ENCODE data around the gene PTPN11.

Gene PTPN11

DNA sequence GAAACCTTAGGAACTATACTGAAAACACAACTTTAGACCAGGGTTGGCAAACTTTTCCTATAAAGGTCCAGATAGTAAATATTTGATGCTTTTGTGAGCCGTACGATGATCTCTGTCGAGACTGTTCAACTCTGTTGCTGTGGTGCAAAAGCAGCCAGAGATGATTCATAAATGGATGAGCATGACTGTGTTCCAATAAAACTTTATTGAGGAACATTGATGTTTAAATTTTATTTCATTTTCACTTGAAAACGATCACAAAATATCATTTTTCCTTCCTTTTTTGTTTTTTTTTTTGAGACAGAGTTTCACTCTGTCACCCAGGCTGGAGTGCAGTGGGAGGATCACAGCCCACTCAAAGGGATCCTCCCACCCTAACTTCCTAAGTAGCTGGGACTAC is 105.5 kb downstream of the PTPN11 start:
- Histone ChIP-seq H3K36me3 (replicated peaks; ENCODE audit: insufficient read depth, low read length) (no peaks in the 10 kb centered on the region), H3K9me2 (replicated peaks; ENCODE audit: insufficient read depth, low read length) (no peaks in the 10 kb centered on the region), H3K4me3 (ENCODE audit: low read length) (no peak overlapping the region), H3K27ac (ENCODE audit: low read length) (no peak overlapping the region), H3K4me2 (ENCODE audit: low read depth, low read length) (no peak overlapping the region), H3K4me1 (ENCODE audit: low read length) (no peaks in the 10 kb centered on the region), H3F3A (ENCODE audit: insufficient read depth, low read length) (no peaks in the 10 kb centered on the region), H3K79me2 (ENCODE audit: low read length) (no peaks in the 10 kb centered on the region), H3K27me3 (replicated peaks; ENCODE audit: insufficient read depth, low read length) (peaks cover 3% of the 10 kb centered on the region; the same call in 1 of the 2 replicates), H3K9me3 (replicated peaks; ENCODE audit: insufficient read depth, low read length) (no peaks in the 10 kb centered on the region), H2AFZ (ENCODE audit: low read length) (no peak overlapping the region), H3K9ac (ENCODE audit: low read length) (no peak overlapping the region), H4K20me1 (ENCODE audit: insufficient read depth, low read length) (no peaks in the 10 kb centered on the region)
- TF ChIP-seq, protein P1, sequence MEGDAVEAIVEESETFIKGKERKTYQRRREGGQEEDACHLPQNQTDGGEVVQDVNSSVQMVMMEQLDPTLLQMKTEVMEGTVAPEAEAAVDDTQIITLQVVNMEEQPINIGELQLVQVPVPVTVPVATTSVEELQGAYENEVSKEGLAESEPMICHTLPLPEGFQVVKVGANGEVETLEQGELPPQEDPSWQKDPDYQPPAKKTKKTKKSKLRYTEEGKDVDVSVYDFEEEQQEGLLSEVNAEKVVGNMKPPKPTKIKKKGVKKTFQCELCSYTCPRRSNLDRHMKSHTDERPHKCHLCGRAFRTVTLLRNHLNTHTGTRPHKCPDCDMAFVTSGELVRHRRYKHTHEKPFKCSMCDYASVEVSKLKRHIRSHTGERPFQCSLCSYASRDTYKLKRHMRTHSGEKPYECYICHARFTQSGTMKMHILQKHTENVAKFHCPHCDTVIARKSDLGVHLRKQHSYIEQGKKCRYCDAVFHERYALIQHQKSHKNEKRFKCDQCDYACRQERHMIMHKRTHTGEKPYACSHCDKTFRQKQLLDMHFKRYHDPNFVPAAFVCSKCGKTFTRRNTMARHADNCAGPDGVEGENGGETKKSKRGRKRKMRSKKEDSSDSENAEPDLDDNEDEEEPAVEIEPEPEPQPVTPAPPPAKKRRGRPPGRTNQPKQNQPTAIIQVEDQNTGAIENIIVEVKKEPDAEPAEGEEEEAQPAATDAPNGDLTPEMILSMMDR (IDR thresholded peaks at IDR 0.05; ENCODE audit: low read length): no peak
- no peak for TF ChIP-seq EZH2phosphoT487 (IDR thresholded peaks at IDR 0.05; ENCODE audit: low read length)
- TF ChIP-seq EZH2 (optimal IDR thresholded peaks at IDR 0.05; ENCODE audit: low read depth, low read length): no peak
- DNase-seq: no peak

DNA sequence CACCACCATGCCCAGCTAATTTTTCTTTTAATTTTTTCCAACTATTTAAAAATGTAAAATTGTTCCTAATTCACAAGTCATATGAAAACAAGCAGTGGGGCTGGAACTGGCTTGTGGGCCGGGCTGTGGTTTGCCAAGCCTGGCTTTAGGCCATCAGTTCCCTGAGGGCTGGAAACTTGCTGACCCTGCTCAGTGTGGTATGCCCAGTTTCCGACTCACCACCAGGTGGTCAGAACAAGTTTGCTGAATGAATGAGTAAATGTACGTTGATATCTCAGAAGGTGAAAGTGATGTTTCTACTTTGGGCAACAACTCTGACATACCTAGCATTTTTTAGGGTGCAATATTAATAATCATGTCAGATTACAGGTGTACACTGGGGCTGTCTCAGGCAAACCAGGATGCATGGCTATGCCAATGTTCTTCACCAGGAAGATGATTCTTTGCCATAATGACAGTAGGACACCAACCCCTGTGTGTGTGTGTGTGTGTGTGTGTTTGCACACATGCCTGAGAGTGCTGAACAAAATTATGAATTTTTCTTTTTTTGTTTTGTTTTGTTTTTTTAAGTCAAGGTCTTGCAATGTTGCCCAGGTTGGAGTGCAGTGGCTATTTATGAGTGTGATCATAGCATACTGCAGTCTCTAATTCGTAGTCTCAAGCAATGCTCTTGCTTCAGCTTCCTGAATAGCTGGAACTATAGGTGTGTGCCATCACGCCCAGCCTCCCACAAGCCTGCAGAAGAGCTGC is 106.1 kb downstream of the PTPN11 start:
- Histone ChIP-seq H3K4me1 (ENCODE audit: low read length) (no peaks in the 10 kb centered on the region), H3K9ac (ENCODE audit: low read length) (no peak overlapping the region), H3K36me3 (replicated peaks; ENCODE audit: insufficient read depth, low read length) (no peaks in the 10 kb centered on the region), H3K9me3 (replicated peaks; ENCODE audit: insufficient read depth, low read length) (no peaks in the 10 kb centered on the region), H3K27me3 (replicated peaks; ENCODE audit: insufficient read depth, low read length) (peaks cover 3% of the 10 kb centered on the region; the same call in 1 of the 2 replicates), H3K4me2 (ENCODE audit: low read depth, low read length) (no peak overlapping the region), H3K27ac (ENCODE audit: low read length) (no peak overlapping the region), H3K4me3 (ENCODE audit: low read length) (no peak overlapping the region), H4K20me1 (ENCODE audit: insufficient read depth, low read length) (no peaks in the 10 kb centered on the region), H3F3A (ENCODE audit: insufficient read depth, low read length) (no peaks in the 10 kb centered on the region), H2AFZ (ENCODE audit: low read length) (no peak overlapping the region), H3K9me2 (replicated peaks; ENCODE audit: insufficient read depth, low read length) (no peaks in the 10 kb centered on the region), H3K79me2 (ENCODE audit: low read length) (no peaks in the 10 kb centered on the region)
- TF ChIP-seq EZH2phosphoT487 (IDR thresholded peaks at IDR 0.05; ENCODE audit: low read length): no peak
- TF ChIP-seq, protein P1 (IDR thresholded peaks at IDR 0.05; ENCODE audit: low read length): no peak; the same call in 1 of the 2 replicates
- no peak for TF ChIP-seq EZH2 (optimal IDR thresholded peaks at IDR 0.05; ENCODE audit: low read depth, low read length)
- peak; percentile 78 for DNase-seq

DNA sequence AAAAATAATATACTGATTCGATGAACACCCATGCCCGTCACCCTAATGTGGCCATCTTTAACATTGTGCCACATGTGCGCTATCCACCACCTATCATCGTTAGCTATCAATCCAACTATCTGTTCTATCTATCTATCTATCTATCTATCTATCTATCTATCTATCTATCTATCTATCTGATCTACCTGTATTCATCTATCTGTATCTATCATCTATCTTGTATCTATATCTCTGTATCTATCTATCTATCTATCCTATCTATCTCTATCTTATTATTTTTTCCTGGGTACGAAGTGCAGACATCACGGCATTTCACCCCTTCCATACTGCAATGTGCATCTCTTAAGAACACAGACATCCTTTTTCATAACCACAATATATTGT is 106.7 kb downstream of the PTPN11 start:
- TF ChIP-seq, protein P1 (IDR thresholded peaks at IDR 0.05; ENCODE audit: low read length): no peak
- no peak for TF ChIP-seq EZH2phosphoT487 (IDR thresholded peaks at IDR 0.05; ENCODE audit: low read length)
- no peak for TF ChIP-seq EZH2 (optimal IDR thresholded peaks at IDR 0.05; ENCODE audit: low read depth, low read length)
- Histone ChIP-seq H3K36me3 (replicated peaks; ENCODE audit: insufficient read depth, low read length) (no peaks in the 10 kb centered on the region), H4K20me1 (ENCODE audit: insufficient read depth, low read length) (no peaks in the 10 kb centered on the region)

More for the DNA sequence above, 106.7 kb downstream of the PTPN11 start:
- Histone ChIP-seq H3K4me1 (ENCODE audit: low read length) (no peaks in the 10 kb centered on the region), H3K9me3 (replicated peaks; ENCODE audit: insufficient read depth, low read length) (no peaks in the 10 kb centered on the region), H3K4me2 (ENCODE audit: low read depth, low read length) (no peak overlapping the region), H3F3A (ENCODE audit: insufficient read depth, low read length) (no peaks in the 10 kb centered on the region), H3K9ac (ENCODE audit: low read length) (no peak overlapping the region), H3K27ac (ENCODE audit: low read length) (no peak overlapping the region), H2AFZ (ENCODE audit: low read length) (no peak overlapping the region), H3K4me3 (ENCODE audit: low read length) (no peak overlapping the region), H3K9me2 (replicated peaks; ENCODE audit: insufficient read depth, low read length) (no peaks in the 10 kb centered on the region), H3K79me2 (ENCODE audit: low read length) (no peaks in the 10 kb centered on the region), H3K27me3 (replicated peaks; ENCODE audit: insufficient read depth, low read length) (peaks cover 3% of the 10 kb centered on the region; the same call in 1 of the 2 replicates)
- no peak for DNase-seq

All from MM.1S (cell line).